H1 (cell line): Measurements from ENCODE around the gene SPDYC. TPM values are rescaled to one million over a fixed set of nuclear protein-coding genes. Genes with fewer than 3 reads are reported as not detected.
A peak's percentile ranks its signal among the peaks of the same experiment; 100 is the strongest.

Experiments
- CTCF ChIA-PET: fragments of 300-600 bp; sonication (Branson Sonifier 250); formaldehyde crosslinking; loops from one replicate; lab custom pipeline; 2021; ENCODE audit not compliant: partially characterized antibody; lab: Charles Lee
- POLR2A ChIA-PET: fragments of 300-600 bp; sonication (Branson Sonifier 250); formaldehyde crosslinking; loops from one replicate; lab custom pipeline; 2021; ENCODE audit warnings: inconsistent platforms; ENCODE audit not compliant: partially characterized antibody; lab: Charles Lee
- DNase-seq, 2 experiments: peaks; one replicate each; pipeline versions ENCODE4 v3.0.0 to v3.0.0-alpha.2; 2010 to 2022; ENCODE audit warnings: low spot score in 2 of 2, low read depth in 1 of 2, mixed read lengths in 1 of 2
- FAIRE-seq: peaks from 2 replicates; lab custom pipeline; 2011; peaks lifted over from hg19 to GRCh38; lab: Jason Lieb, UNC
- H2AFZ ChIP-seq: 2 replicates; pipeline ENCODE4 v1.8.1; 2012; ENCODE audit warnings: low read length, inconsistent platforms
- H2AK5ac ChIP-seq: 2 replicates; pipeline ENCODE4 v1.6.1; 2013; ENCODE audit warnings: low read depth, low read length
- H2BK120ac ChIP-seq: replicated peaks from 2 replicates; pipeline ENCODE3; 2013; ENCODE audit warnings: low read depth, low read length, inconsistent platforms
- H2BK12ac ChIP-seq: 2 replicates; pipeline ENCODE4 v1.6.1; 2013; ENCODE audit warnings: low read depth, low read length
- H2BK15ac ChIP-seq: 2 replicates; pipeline ENCODE4 v1.6.1; 2013; ENCODE audit warnings: low read length
- H2BK20ac ChIP-seq: 2 replicates; pipeline ENCODE4 v1.6.1; 2013; ENCODE audit warnings: low read length
- H2BK5ac ChIP-seq: 2 replicates; pipeline ENCODE4 v1.6.1; 2013; ENCODE audit warnings: low read depth, low read length
- H3K14ac ChIP-seq: 2 replicates; pipeline ENCODE4 v1.6.1; 2013; ENCODE audit warnings: inconsistent platforms; ENCODE audit not compliant: insufficient read length
- H3K18ac ChIP-seq: 2 replicates; pipeline ENCODE4 v1.6.1; 2013; ENCODE audit warnings: low read length; ENCODE audit errors: extremely low read depth
- H3K23ac ChIP-seq: 2 replicates; pipeline ENCODE4 v1.6.1; 2013; ENCODE audit warnings: inconsistent platforms; ENCODE audit not compliant: insufficient read length
- H3K23me2 ChIP-seq: 2 replicates; pipeline ENCODE4 v1.6.1; 2013; ENCODE audit warnings: low read depth, low read length
- H3K27ac ChIP-seq: 2 replicates; pipeline ENCODE4 v1.6.1; 2011; ENCODE audit warnings: low read depth, low read length, inconsistent platforms
- H3K27me3 ChIP-seq, 4 experiments: replicated peaks in 1 of 4; 1 replicate in 1 of 4; 2 replicates in 3 of 4; pipeline versions ENCODE4 v1.6.1 to v1.8.1; 2011 to 2013; ENCODE audit warnings: low read length in 3 of 4, mild to moderate bottlenecking in 3 of 4, inconsistent platforms in 2 of 4, mixed read lengths in 2 of 4, moderate library complexity in 1 of 4; ENCODE audit not compliant: control insufficient read depth in 3 of 4, insufficient read depth in 3 of 4; ENCODE audit errors: extremely low read depth in 1 of 4
- H3K36me3 ChIP-seq, 4 experiments: 2 replicates each; pipeline versions ENCODE4 v1.6.1 to v1.8.1; 2011 to 2013; ENCODE audit warnings: mild to moderate bottlenecking in 4 of 4, low read length in 3 of 4, moderate library complexity in 2 of 4, control low read depth in 1 of 4, inconsistent platforms in 1 of 4; ENCODE audit not compliant: insufficient read depth in 4 of 4, control insufficient read depth in 2 of 4
- H3K4ac ChIP-seq: replicated peaks from 2 replicates; pipeline ENCODE3; 2013; ENCODE audit warnings: low read length, low read depth, mixed read lengths, inconsistent platforms; ENCODE audit not compliant: insufficient read length
- H3K4me1 ChIP-seq, 4 experiments: replicated peaks in 1 of 4; 1 replicate in 1 of 4; 2 replicates in 3 of 4; pipeline versions ENCODE4 v1.6.1 to v1.8.1; 2011 to 2013; ENCODE audit warnings: low read length in 3 of 4, inconsistent platforms in 2 of 4, mixed read lengths in 1 of 4; ENCODE audit not compliant: insufficient read depth in 4 of 4, control insufficient read depth in 3 of 4
- H3K4me2 ChIP-seq, 2 experiments: 2 replicates each; pipeline versions ENCODE4 v1.6.1 to v1.8.1; 2011 to 2013; ENCODE audit warnings: low read depth in 2 of 2, low read length in 2 of 2, control low read depth in 1 of 2, inconsistent platforms in 1 of 2, mild to moderate bottlenecking in 1 of 2; ENCODE audit not compliant: insufficient read depth in 1 of 2
- H3K4me3 ChIP-seq, 4 experiments: fragments of 200-600, 300-600 bp in 1 of 4; sonication (generic), shearing (Covaris generic), sonication (Bioruptor Twin) in 1 of 4; 2 replicates each; pipeline versions ENCODE4 v1.5.1 to v1.8.1; 2011 to 2016; ENCODE audit warnings: low read length in 4 of 4, low read depth in 3 of 4, control low read depth in 2 of 4, inconsistent platforms in 2 of 4, mild to moderate bottlenecking in 2 of 4, mixed read lengths in 1 of 4, moderate library complexity in 1 of 4; ENCODE audit not compliant: insufficient read depth in 2 of 4; ENCODE audit errors: extremely low read depth in 1 of 4
- H3K56ac ChIP-seq: replicated peaks from 2 replicates; pipeline ENCODE3; 2013; ENCODE audit warnings: low read depth, mild to moderate bottlenecking, mixed read lengths, low read length, inconsistent platforms; ENCODE audit not compliant: insufficient read length
- H3K79me1 ChIP-seq: 2 replicates; pipeline ENCODE4 v1.6.1; 2013; ENCODE audit warnings: low read depth, low read length, control low read depth
- H3K79me2 ChIP-seq, 2 experiments: 2 replicates each; pipeline versions ENCODE4 v1.6.1 to v1.8.1; 2012 to 2013; ENCODE audit warnings: low read length in 2 of 2, mild to moderate bottlenecking in 2 of 2, inconsistent platforms in 1 of 2; ENCODE audit not compliant: insufficient read depth in 2 of 2, control insufficient read depth in 1 of 2
- H3K9ac ChIP-seq, 4 experiments: replicated peaks in 1 of 4; 1 replicate in 1 of 4; 2 replicates in 3 of 4; pipeline versions ENCODE4 v1.6.1 to v1.8.1; 2011 to 2013; ENCODE audit warnings: low read depth in 3 of 4, low read length in 3 of 4, control low read depth in 2 of 4, mild to moderate bottlenecking in 2 of 4, moderate library complexity in 2 of 4, inconsistent platforms in 1 of 4; ENCODE audit errors: extremely low read depth in 1 of 4
- H3K9me3 ChIP-seq, 2 experiments: 2 replicates each; pipeline versions ENCODE4 v1.6.1 to v1.8.1; 2012 to 2013; ENCODE audit warnings: mild to moderate bottlenecking in 2 of 2, moderate library complexity in 2 of 2, control low read depth in 1 of 2, inconsistent platforms in 1 of 2, low read depth in 1 of 2, low read length in 1 of 2, mixed read lengths in 1 of 2; ENCODE audit not compliant: insufficient read depth in 2 of 2
- H4K20me1 ChIP-seq, 2 experiments: replicated peaks in 1 of 2; 2 replicates each; pipeline versions ENCODE3 to v1.8.1; 2011 to 2013; ENCODE audit warnings: inconsistent platforms in 2 of 2, low read length in 2 of 2, mild to moderate bottlenecking in 1 of 2; ENCODE audit not compliant: insufficient read depth in 2 of 2, control insufficient read depth in 1 of 2
- H4K5ac ChIP-seq: 2 replicates; pipeline ENCODE4 v1.6.1; 2013; ENCODE audit warnings: low read length, low read depth, mixed read lengths, inconsistent platforms; ENCODE audit not compliant: insufficient read length
- H4K8ac ChIP-seq: 2 replicates; pipeline ENCODE4 v1.8.0; 2013; ENCODE audit warnings: mild to moderate bottlenecking, moderate library complexity, low read length, inconsistent platforms; ENCODE audit not compliant: insufficient read depth; ENCODE audit errors: extremely low read depth
- H4K91ac ChIP-seq: replicated peaks from 2 replicates; pipeline ENCODE3; 2013; ENCODE audit warnings: low read length, mixed read lengths, inconsistent platforms; ENCODE audit not compliant: insufficient read length
- CREB1 ChIP-seq: IDR thresholded peaks from 2 replicates; pipeline ENCODE4 v1.6.1; 2012; ENCODE audit warnings: inconsistent platforms
- EGR1 ChIP-seq: IDR thresholded peaks from 2 replicates; pipeline ENCODE4 v1.6.1; 2011; ENCODE audit warnings: low read depth, low read length, borderline replicate concordance
- EZH2 ChIP-seq: fragments of 200-600 bp; sonication (generic); IDR thresholded peaks from 2 replicates; pipeline ENCODE4 v1.7.1; 2012; ENCODE audit warnings: low read depth, mild to moderate bottlenecking, moderate library complexity, low read length, inconsistent platforms; ENCODE audit not compliant: severe bottlenecking
- KDM1A ChIP-seq: fragments of 200-600, 300-600 bp; sonication (generic); IDR thresholded peaks from 2 replicates; pipeline ENCODE4 v1.7.1; 2016; ENCODE audit warnings: mild to moderate bottlenecking, low read length, borderline replicate concordance
- MAFK ChIP-seq: IDR thresholded peaks from 2 replicates; pipeline ENCODE4 v1.6.1; 2012; ENCODE audit warnings: low read depth, mild to moderate bottlenecking, improper control_type of control experiment, low read length
- MAX ChIP-seq: IDR thresholded peaks from 2 replicates; pipeline ENCODE4 v1.6.1; 2012; ENCODE audit warnings: inconsistent platforms
- PHF8 ChIP-seq: fragments of 200-600 bp; sonication (generic); conservative IDR thresholded peaks from 2 replicates; pipeline ENCODE4 v1.7.1; 2012; ENCODE audit warnings: low read depth, mild to moderate bottlenecking, inconsistent platforms, low read length, moderate library complexity
- RXRA ChIP-seq: IDR thresholded peaks from 2 replicates; pipeline ENCODE4 v1.6.1; 2011; ENCODE audit warnings: low read depth, mild to moderate bottlenecking, low read length, moderate library complexity; ENCODE audit not compliant: insufficient read depth
- SAP30 ChIP-seq: fragments of 300-600 bp; sonication (generic); IDR thresholded peaks from 2 replicates; pipeline ENCODE4 v1.7.1; 2012; ENCODE audit warnings: low read length, moderate library complexity, mild to moderate bottlenecking, inconsistent platforms; ENCODE audit not compliant: insufficient read depth, insufficient replicate concordance
- WGBS, 2 experiments: shearing (Covaris generic) in 1 of 2; methylation state at CpG; one replicate each; pipeline versions ENCODE4 v1.1.6 to v1.1.7; 2013 to 2015; ENCODE audit warnings: low lambda C conversion rate in 2 of 2, mixed read lengths in 2 of 2, inconsistent platforms in 1 of 2, low coverage in 1 of 2, missing lambda C conversion rate in 1 of 2; ENCODE audit not compliant: insufficient replicate concordance in 2 of 2, insufficient coverage in 1 of 2, insufficient read length in 1 of 2; ENCODE audit errors: extremely low coverage in 1 of 2, missing lambda C conversion rate in 1 of 2; 5-methylcytosine and 5-hydroxymethylcytosine counted together
- polyA plus RNA-seq, 7 experiments: library from polyadenylated mRNA; depleted of rRNA in 3 of 7; stranded (reverse) in 5 of 7; unstranded in 2 of 7; fragments of >200 nt in 5 of 7; fragments of 200-250 nt in 2 of 7; gene quantifications; 1 replicate in 5 of 7; 2 replicates in 1 of 7; 4 replicates in 1 of 7; pipeline versions ENCODE4 v1.2.1 to v1.2.3, GENCODE V29; 2011 to 2013; ENCODE audit warnings: missing spikeins in 2 of 7, mixed read lengths in 2 of 7
- total RNA-seq: library from RNA; stranded (reverse); fragmentation: NEBNext Ultra II Directional; extraction: Animal tissue kit (Norgen Biotek cat#: 25700); gene quantifications from 2 replicates; pipeline ENCODE4 v1.2.1, GENCODE V29; 2021

Gene SPDYC
- total and polyA plus RNA-seq, 2 of the 8 experiments (the other 6 are each of a cell fraction or from before 2014, with no cell fraction given) = 0.15 TPM; not detected in 1

GRCh38 chr11:65121865-65122696, 48.0 kb upstream of the SPDYC start, which contains the start of the genes FAU and MRPL49:
Gene FAU, minus strand, starts transcription at chr11:65122134. Its CDS starts 321 bp downstream, at chr11:65121813.
Gene MRPL49, plus strand, starts transcription at chr11:65122321. Its CDS starts 26 bp downstream, at chr11:65122347.
- peak within 1 kb of the TSS; percentile 93 for H4K5ac ChIP-seq
- no peak for FAIRE-seq
- H3K79me2 ChIP-seq = peaks cover 6 to 38% of the 10 kb centered on the region in 2 experiments
- TF ChIP-seq SAP30 (no peak), KDM1A (no peak), CREB1 (peak; percentile 98), RXRA (no peak), EGR1 (no peak), MAX (peak; percentile 46; the same call in 1 of the 2 replicates), EZH2 (no peak), PHF8 (peak; percentile 83; the same call in 1 of the 2 replicates), MAFK (no peak)

More at GRCh38 chr11:65121865-65122696, 48.0 kb upstream of the SPDYC start, which contains the start of the genes FAU and MRPL49:
- Histone ChIP-seq H2AFZ (peak within 1 kb of the TSS; percentile 29; the same call in 1 of the 2 replicates), H3K27me3 (no peaks in the 10 kb centered on the region), H3K9ac (peak within 1 kb of the TSS; percentile 84 to 96 (median 90)), H3K4me1 (peaks cover 0 to 6% (median 1%) of the 10 kb centered on the region in 4 experiments; a peak in 5 of 7 replicates), H3K14ac (no peak within 1 kb of the TSS), H3K4me2 (peak within 1 kb of the TSS; percentile 76 to 89), H3K4me3 (peak within 1 kb of the TSS; percentile 80 to 98 (median 93)), H2BK15ac (no peak within 1 kb of the TSS; the same call in 1 of the 2 replicates), H3K18ac (peak within 1 kb of the TSS; percentile 93), H3K79me1 (peaks cover 9% of the 10 kb centered on the region), H2BK5ac (peak within 1 kb of the TSS; percentile 91), H3K27ac (peak within 1 kb of the TSS; percentile 87), H2BK120ac (peak within 1 kb of the TSS; percentile 69), H2BK20ac (no peak within 1 kb of the TSS; the same call in 1 of the 2 replicates), H2AK5ac (0 out of 2 replicates have a peak within 1 kb of the TSS, but pooled peaks have one; percentile 75), H4K8ac (peak within 1 kb of the TSS; percentile 99), H3K4ac (peak within 1 kb of the TSS; percentile 27), H3K36me3 (peaks cover 16 to 54% (median 41%) of the 10 kb centered on the region in 4 experiments), H4K91ac (peak within 1 kb of the TSS; percentile 93), H3K23me2 (peaks cover 3% of the 10 kb centered on the region; the same call in 1 of the 2 replicates), H3K56ac (peak within 1 kb of the TSS; percentile 93), H4K20me1 (peaks cover 4 to 6% of the 10 kb centered on the region in 2 experiments), H3K9me3 (no peaks in the 10 kb centered on the region), H3K23ac (no peak within 1 kb of the TSS), H2BK12ac (0 out of 2 replicates have a peak within 1 kb of the TSS, but pooled peaks have one; percentile 77)
- ChIA-PET POLR2A (interaction anchor here (0.6 to 17.4 kb wide), 43 partner anchors 9 to 523 kb away, joined by 3 to 305 read pairs (median 4); partner anchors contain the start of genes ARL2, CAPN1, CDC42EP2 and GPHA2), CTCF (interaction anchor here (0.6 to 3.0 kb wide), 12 partner anchors 8 to 339 kb away, joined by 3 to 14 read pairs (median 4); partner anchors contain the start of genes CAPN1 and TM7SF2)
- 1% methylated on average over 64 of the region's 64 CpGs; no CpG with 5 or more reads in 1 of the 2 experiments for WGBS, 2 experiments
- DNase-seq = peak; percentile 94 to 98
